ENCODE data around the gene FAM24B.
"Not testable (repeated sequence)": the region's sequence is repeated elsewhere in the genome, so short reads cannot be mapped to it uniquely, and the experiment has no call there.

The FAM24B gene

GRCh38 chr10:122879339-122880273 is at the start of gene FAM24B:
Gene FAM24B (minus strand): TSS chr10:122879581. CDS start chr10:122850515, 29,066 bp downstream.
- H3K27me3 ChIP-seq (ENCODE audit: low read depth) = peaks cover 7% of the 10 kb centered on the region; the same call in 1 of the 2 replicates
- no peak within 1 kb of the TSS for H3K4me3 ChIP-seq
- H3K9me3 ChIP-seq = no peaks in the 10 kb centered on the region
- H3K36me3 ChIP-seq (replicated peaks) = no peaks in the 10 kb centered on the region
- peaks cover 3% of the 10 kb centered on the region; the same call in 1 of the 2 replicates for H3K4me1 ChIP-seq
- no peak for DNase-seq (ENCODE audit: low spot score in 2 of 2)
- in situ Hi-C loops (cut with MboI; ENCODE audit: low sequenced_read_pairs) = no loop called here

- in situ Hi-C loops (cut with MboI; ENCODE audit: low sequenced_read_pairs) = no loop called here
- no peak for DNase-seq (ENCODE audit: low spot score in 2 of 2)
- Histone ChIP-seq H3K4me1 (no peaks in the 10 kb centered on the region), H3K27me3 (ENCODE audit: low read depth) (no peaks in the 10 kb centered on the region), H3K4me3 (no peak overlapping the region), H3K9me3 (no peaks in the 10 kb centered on the region), H3K36me3 (replicated peaks) (no peaks in the 10 kb centered on the region)
Observed at GRCh38 chr10:122915700-122916099, 36.3 kb upstream of the FAM24B start.

- no peaks in the 10 kb centered on the region for H3K36me3 ChIP-seq (replicated peaks)
- H3K27me3 ChIP-seq (ENCODE audit: low read depth) = no peaks in the 10 kb centered on the region
- H3K4me3 ChIP-seq = no peak overlapping the region
- in situ Hi-C loops (cut with MboI; ENCODE audit: low sequenced_read_pairs) = no loop called here
- peak; percentile 28 to 76 for DNase-seq (ENCODE audit: low spot score in 2 of 2)
- H3K4me1 ChIP-seq = no peaks in the 10 kb centered on the region
- H3K9me3 ChIP-seq = no peaks in the 10 kb centered on the region
Observed at GRCh38 chr10:122911889-122912484, 32.6 kb upstream of the FAM24B start.

GRCh38 chr10:122910310-122910709 is 30.9 kb upstream of the FAM24B start, which contains the start of gene FAM24A:
Gene FAM24A (plus strand): TSS chr10:122910610. CDS start chr10:122911635, 1,025 bp downstream.
- in situ Hi-C loops (cut with MboI; ENCODE audit: low sequenced_read_pairs) = no loop called here

GRCh38 chr10:122903861-122904260 is 24.5 kb upstream of the FAM24B start:
- H3K27me3 ChIP-seq (ENCODE audit: low read depth); DNase-seq (ENCODE audit: low spot score in 2 of 2); H3K4me1 ChIP-seq; in situ Hi-C loops (cut with MboI; ENCODE audit: low sequenced_read_pairs); H3K9me3 ChIP-seq; H3K36me3 ChIP-seq (replicated peaks); H3K4me3 ChIP-seq: not testable (repeated sequence)

More at GRCh38 chr10:122910310-122910709, 30.9 kb upstream of the FAM24B start, which contains the start of gene FAM24A:
- H3K27me3 ChIP-seq (ENCODE audit: low read depth) = no peaks in the 10 kb centered on the region
- no peaks in the 10 kb centered on the region for H3K9me3 ChIP-seq
- no peak for DNase-seq (ENCODE audit: low spot score in 2 of 2)
- no peak within 1 kb of the TSS for H3K4me3 ChIP-seq
- no peaks in the 10 kb centered on the region for H3K4me1 ChIP-seq
- H3K36me3 ChIP-seq (replicated peaks) = no peaks in the 10 kb centered on the region

GRCh38 chr10:122894261-122894944 is 15.0 kb upstream of the FAM24B start:
- Histone ChIP-seq H3K27me3 (ENCODE audit: low read depth) (no peaks in the 10 kb centered on the region), H3K36me3 (replicated peaks) (no peaks in the 10 kb centered on the region), H3K4me1 (no peaks in the 10 kb centered on the region), H3K9me3 (no peaks in the 10 kb centered on the region), H3K4me3 (no peak overlapping the region)
- in situ Hi-C loops (cut with MboI; ENCODE audit: low sequenced_read_pairs) = no loop called here
- no peak for DNase-seq (ENCODE audit: low spot score in 2 of 2)

- Histone ChIP-seq H3K27me3 (ENCODE audit: low read depth) (0 out of 2 replicates have a peak, but pooled peaks cover 4% of the 10 kb centered on the region), H3K36me3 (replicated peaks) (no peaks in the 10 kb centered on the region), H3K4me1 (no peaks in the 10 kb centered on the region), H3K4me3 (no peak overlapping the region), H3K9me3 (no peaks in the 10 kb centered on the region)
- in situ Hi-C loops (cut with MboI; ENCODE audit: low sequenced_read_pairs) = no loop called here
- no peak for DNase-seq (ENCODE audit: low spot score in 2 of 2)
Observed at GRCh38 chr10:122884166-122884565, 4.8 kb upstream of the FAM24B start.

GRCh38 chr10:122882766-122883165 is 3.4 kb upstream of the FAM24B start:
- Histone ChIP-seq H3K4me1 (no peaks in the 10 kb centered on the region), H3K36me3 (replicated peaks) (no peaks in the 10 kb centered on the region), H3K4me3 (no peak overlapping the region), H3K27me3 (ENCODE audit: low read depth) (0 out of 2 replicates have a peak, but pooled peaks cover 4% of the 10 kb centered on the region), H3K9me3 (no peaks in the 10 kb centered on the region)
- no peak for DNase-seq (ENCODE audit: low spot score in 2 of 2)
- in situ Hi-C loops (cut with MboI; ENCODE audit: low sequenced_read_pairs) = no loop called here

- H3K4me1 ChIP-seq = peaks cover 3% of the 10 kb centered on the region; the same call in 1 of the 2 replicates
- no peak overlapping the region for H3K4me3 ChIP-seq
- no peak for DNase-seq (ENCODE audit: low spot score in 2 of 2)
- no peaks in the 10 kb centered on the region for H3K9me3 ChIP-seq
- in situ Hi-C loops (cut with MboI; ENCODE audit: low sequenced_read_pairs) = no loop called here
- no peaks in the 10 kb centered on the region for H3K36me3 ChIP-seq (replicated peaks)
- peaks cover 7% of the 10 kb centered on the region; the same call in 1 of the 2 replicates for H3K27me3 ChIP-seq (ENCODE audit: low read depth)
Observed at GRCh38 chr10:122878799-122879338, 512 bp downstream of the FAM24B start.

- H3K9me3 ChIP-seq = no peaks in the 10 kb centered on the region
- DNase-seq (ENCODE audit: low spot score in 2 of 2) = no peak
- H3K4me1 ChIP-seq = peaks cover 3% of the 10 kb centered on the region; the same call in 1 of the 2 replicates
- H3K36me3 ChIP-seq (replicated peaks) = no peaks in the 10 kb centered on the region
- no peak overlapping the region for H3K4me3 ChIP-seq
- in situ Hi-C loops (cut with MboI; ENCODE audit: low sequenced_read_pairs) = no loop called here
- peaks cover 7% of the 10 kb centered on the region; the same call in 1 of the 2 replicates for H3K27me3 ChIP-seq (ENCODE audit: low read depth)
Observed at GRCh38 chr10:122877264-122877663, 2.1 kb downstream of the FAM24B start.

- in situ Hi-C loops (cut with MboI; ENCODE audit: low sequenced_read_pairs) = no loop called here
- Histone ChIP-seq H3K9me3 (no peaks in the 10 kb centered on the region), H3K4me3 (no peak overlapping the region), H3K27me3 (ENCODE audit: low read depth) (peaks cover 7% of the 10 kb centered on the region; the same call in 1 of the 2 replicates), H3K36me3 (replicated peaks) (no peaks in the 10 kb centered on the region), H3K4me1 (peaks cover 3% of the 10 kb centered on the region; the same call in 1 of the 2 replicates)
- no peak for DNase-seq (ENCODE audit: low spot score in 2 of 2)
Observed at GRCh38 chr10:122876467-122876855, 2.9 kb downstream of the FAM24B start.

GRCh38 chr10:122875843-122876466 is 3.4 kb downstream of the FAM24B start:
- H3K9me3 ChIP-seq = no peaks in the 10 kb centered on the region
- no peak overlapping the region for H3K4me3 ChIP-seq
- peak; percentile 19 to 41 for DNase-seq (ENCODE audit: low spot score in 2 of 2)
- H3K36me3 ChIP-seq (replicated peaks) = no peaks in the 10 kb centered on the region
- peaks cover 3% of the 10 kb centered on the region; the same call in 1 of the 2 replicates for H3K4me1 ChIP-seq
- H3K27me3 ChIP-seq (ENCODE audit: low read depth) = peaks cover 7% of the 10 kb centered on the region; the same call in 1 of the 2 replicates
- in situ Hi-C loops (cut with MboI; ENCODE audit: low sequenced_read_pairs) = no loop called here

- H3K27me3 ChIP-seq (ENCODE audit: low read depth); DNase-seq (ENCODE audit: low spot score in 2 of 2); H3K36me3 ChIP-seq (replicated peaks); H3K4me3 ChIP-seq; in situ Hi-C loops (cut with MboI; ENCODE audit: low sequenced_read_pairs); H3K4me1 ChIP-seq; H3K9me3 ChIP-seq: not testable (repeated sequence)
Observed at GRCh38 chr10:122871947-122872346, 7.4 kb downstream of the FAM24B start.
